Activated T-helper 2 cell treated with anti-CD3 and anti-CD28 coated beads, Interferon-gamma antibody, Interleukin-2, Interleukin-4, amounts not matched to agents 10 μg/mL and 5 μg/mL and 100 μg/mL, durations not matched to agents 14 hours and 24 hours and 36 hours (primary cell): Measurements from ENCODE around the gene SLC35F3. TPM values are rescaled to one million over a fixed set of nuclear protein-coding genes. Genes with fewer than 3 reads are reported as not detected.

ENCODE experiments used
- DNase-seq: peaks from one replicate; pipeline ENCODE4 v3.0.0; 2021; ENCODE audit warnings: low spot score
- H3K27ac Mint-ChIP-seq: one replicate; pipeline ENCODE4 v1.8.0; 2021; ENCODE audit warnings: mixed read lengths
- H3K27me3 Mint-ChIP-seq: one replicate; pipeline ENCODE4 v1.8.0; 2021; ENCODE audit warnings: low read depth, mixed read lengths
- H3K36me3 Mint-ChIP-seq: one replicate; pipeline ENCODE4 v1.8.0; 2021; ENCODE audit warnings: low read depth, mixed read lengths
- H3K4me1 Mint-ChIP-seq: one replicate; pipeline ENCODE4 v1.8.0; 2021; ENCODE audit warnings: low read depth, mixed read lengths
- H3K4me3 Mint-ChIP-seq: one replicate; pipeline ENCODE4 v1.8.0; 2021; ENCODE audit warnings: low read depth, mild to moderate bottlenecking, moderate library complexity, mixed read lengths
- H3K9me3 Mint-ChIP-seq: one replicate; pipeline ENCODE4 v1.8.0; 2021; ENCODE audit warnings: mixed read lengths
- intact Hi-C: fragments of 100-400 bp; cut with micrococcal nuclease; formaldehyde crosslinking; loops from one replicate; pipeline ENCODE4 v1.15.1; 2023
- total RNA-seq: library from RNA; stranded (reverse); gene quantifications from 2 replicates; pipeline ENCODE4 v1.2.3, GENCODE V29; 2022

SLC35F3 gene
- total RNA-seq, 1 donor from 2014 or later, result 2.5 TPM

GRCh38 chr1:233959971-233960370 is 55.5 kb downstream of the SLC35F3 start:
- Mint-ChIP-seq H3K9me3 (no peaks in the 10 kb centered on the region), H3K36me3 (no peaks in the 10 kb centered on the region), H3K27ac (no peak overlapping the region), H3K27me3 (no peaks in the 10 kb centered on the region), H3K4me1 (no peaks in the 10 kb centered on the region), H3K4me3 (no peak overlapping the region)
- intact Hi-C loops, result no loop called here
- DNase-seq, result no peak

DNA sequence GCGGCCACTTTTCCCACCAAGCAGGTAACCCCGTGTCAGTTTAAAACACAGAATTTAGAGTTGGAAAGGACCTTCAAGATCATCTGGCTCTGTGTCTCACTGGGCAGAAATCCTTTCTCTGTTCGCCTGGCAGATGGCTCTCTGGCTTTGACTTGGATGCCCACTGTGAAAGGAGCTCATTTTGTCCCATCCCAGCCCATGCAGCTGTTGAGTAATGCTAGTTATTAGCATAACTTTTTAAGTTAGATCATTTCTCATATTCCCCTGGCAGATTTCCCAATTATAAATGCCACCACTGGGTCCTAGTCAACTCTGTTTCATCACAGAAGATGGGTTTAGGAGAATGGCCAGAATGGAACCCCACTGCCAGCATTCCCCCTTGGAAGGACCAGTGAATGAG is 55.9 kb downstream of the SLC35F3 start:
- no peaks in the 10 kb centered on the region for H3K27me3 Mint-ChIP-seq
- intact Hi-C loops, result no loop called here
- H3K27ac Mint-ChIP-seq, result no peak overlapping the region
- H3K4me1 Mint-ChIP-seq, result no peaks in the 10 kb centered on the region
- no peak for DNase-seq
- no peaks in the 10 kb centered on the region for H3K36me3 Mint-ChIP-seq
- no peak overlapping the region for H3K4me3 Mint-ChIP-seq
- H3K9me3 Mint-ChIP-seq, result no peaks in the 10 kb centered on the region

- intact Hi-C loops, result no loop called here
Observed at GRCh38 chr1:233962878-233963277, 58.4 kb downstream of the SLC35F3 start.

DNA sequence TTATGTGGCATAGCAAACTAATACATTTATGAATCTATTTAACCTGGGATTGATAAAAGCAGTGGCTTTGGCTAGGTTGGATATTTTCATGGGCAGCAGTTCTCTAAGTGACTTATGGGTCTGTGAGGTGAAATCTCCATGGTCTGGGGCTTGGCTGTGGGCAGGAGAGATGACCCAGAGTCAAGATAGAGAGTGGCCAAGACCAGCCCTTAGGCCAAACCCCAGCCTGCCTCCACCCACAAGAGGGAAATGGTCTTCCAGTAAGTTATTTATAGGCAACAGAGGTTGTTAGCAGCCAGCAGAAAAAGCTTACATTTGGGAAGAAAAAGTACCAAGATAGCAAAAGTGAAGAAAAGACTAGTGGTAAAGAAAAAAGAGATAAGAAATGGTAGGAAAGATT is 61.4 kb downstream of the SLC35F3 start:
- DNase-seq, result no peak
- Mint-ChIP-seq H3K9me3 (no peaks in the 10 kb centered on the region), H3K27me3 (no peaks in the 10 kb centered on the region), H3K36me3 (no peaks in the 10 kb centered on the region), H3K4me3 (no peak overlapping the region), H3K4me1 (no peaks in the 10 kb centered on the region), H3K27ac (no peak overlapping the region)
- intact Hi-C loops, result no loop called here

More at GRCh38 chr1:233962878-233963277, 58.4 kb downstream of the SLC35F3 start:
- no peaks in the 10 kb centered on the region for H3K4me1 Mint-ChIP-seq
- no peak overlapping the region for H3K4me3 Mint-ChIP-seq
- H3K27me3 Mint-ChIP-seq, result no peaks in the 10 kb centered on the region
- H3K36me3 Mint-ChIP-seq, result no peaks in the 10 kb centered on the region
- no peak overlapping the region for H3K27ac Mint-ChIP-seq
- H3K9me3 Mint-ChIP-seq, result no peaks in the 10 kb centered on the region
- DNase-seq, result no peak

GRCh38 chr1:233971753-233972152 is 67.3 kb downstream of the SLC35F3 start:
- Mint-ChIP-seq H3K27ac (no peak overlapping the region), H3K4me1 (no peaks in the 10 kb centered on the region)

GRCh38 chr1:233972563-233972950 is 68.1 kb downstream of the SLC35F3 start:
- Mint-ChIP-seq H3K27ac (no peak overlapping the region), H3K9me3 (no peaks in the 10 kb centered on the region), H3K36me3 (no peaks in the 10 kb centered on the region), H3K27me3 (peaks cover 2% of the 10 kb centered on the region), H3K4me1 (no peaks in the 10 kb centered on the region), H3K4me3 (no peak overlapping the region)
- DNase-seq, result no peak
- intact Hi-C loops, result no loop called here

More at GRCh38 chr1:233971753-233972152, 67.3 kb downstream of the SLC35F3 start:
- no peak overlapping the region for H3K4me3 Mint-ChIP-seq
- DNase-seq, result no peak
- no peaks in the 10 kb centered on the region for H3K9me3 Mint-ChIP-seq
- no peaks in the 10 kb centered on the region for H3K36me3 Mint-ChIP-seq
- intact Hi-C loops, result no loop called here
- peaks cover 2% of the 10 kb centered on the region for H3K27me3 Mint-ChIP-seq

- Mint-ChIP-seq H3K4me3 (no peak overlapping the region), H3K27ac (no peak overlapping the region), H3K4me1 (no peaks in the 10 kb centered on the region), H3K36me3 (no peaks in the 10 kb centered on the region), H3K27me3 (peaks cover 2% of the 10 kb centered on the region), H3K9me3 (no peaks in the 10 kb centered on the region)
- DNase-seq, result no peak
- intact Hi-C loops, result no loop called here
Observed at GRCh38 chr1:233972951-233973635, 68.6 kb downstream of the SLC35F3 start.

DNA sequence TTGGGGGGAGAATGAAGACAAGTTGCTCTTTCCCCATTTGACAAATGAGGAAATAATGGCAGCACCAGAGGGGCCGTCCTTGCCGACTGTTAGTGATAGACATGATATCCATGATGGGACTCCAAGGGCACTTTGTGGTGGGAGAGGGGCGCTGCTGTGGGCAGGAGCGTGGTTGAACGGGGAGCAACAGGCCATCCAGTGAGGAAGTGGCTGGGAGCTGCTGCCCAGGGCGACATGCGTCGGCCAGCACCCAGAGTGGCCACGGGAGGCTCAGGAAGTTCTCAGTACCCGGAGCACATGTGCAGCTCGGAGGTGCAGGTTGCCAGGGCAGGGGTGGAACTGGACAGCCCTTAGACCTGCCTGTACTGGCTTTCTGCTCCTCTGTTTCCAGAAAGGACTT is 71.0 kb downstream of the SLC35F3 start:
- no peak for DNase-seq
- no peaks in the 10 kb centered on the region for H3K4me1 Mint-ChIP-seq
- peaks cover 2% of the 10 kb centered on the region for H3K27me3 Mint-ChIP-seq
- intact Hi-C loops, result no loop called here
- no peaks in the 10 kb centered on the region for H3K9me3 Mint-ChIP-seq
- no peak overlapping the region for H3K4me3 Mint-ChIP-seq
- H3K27ac Mint-ChIP-seq, result no peak overlapping the region
- no peaks in the 10 kb centered on the region for H3K36me3 Mint-ChIP-seq

- no peaks in the 10 kb centered on the region for H3K36me3 Mint-ChIP-seq
- no peaks in the 10 kb centered on the region for H3K9me3 Mint-ChIP-seq
- intact Hi-C loops, result no loop called here
- H3K4me3 Mint-ChIP-seq, result no peak overlapping the region
- H3K4me1 Mint-ChIP-seq, result no peaks in the 10 kb centered on the region
- H3K27ac Mint-ChIP-seq, result no peak overlapping the region
- no peak for DNase-seq
- H3K27me3 Mint-ChIP-seq, result no peaks in the 10 kb centered on the region
Observed at GRCh38 chr1:233981042-233981675, 76.7 kb downstream of the SLC35F3 start.

- intact Hi-C loops, result no loop called here
- H3K4me1 Mint-ChIP-seq, result no peaks in the 10 kb centered on the region
- H3K27ac Mint-ChIP-seq, result no peak overlapping the region
- H3K36me3 Mint-ChIP-seq, result no peaks in the 10 kb centered on the region
- DNase-seq, result no peak
- no peaks in the 10 kb centered on the region for H3K9me3 Mint-ChIP-seq
- H3K4me3 Mint-ChIP-seq, result no peak overlapping the region
- H3K27me3 Mint-ChIP-seq, result no peaks in the 10 kb centered on the region
Observed at GRCh38 chr1:233982827-233983518, 78.5 kb downstream of the SLC35F3 start.

- Mint-ChIP-seq H3K4me1 (no peaks in the 10 kb centered on the region), H3K27ac (no peak overlapping the region), H3K9me3 (no peaks in the 10 kb centered on the region), H3K4me3 (no peak overlapping the region), H3K27me3 (peaks cover 4% of the 10 kb centered on the region), H3K36me3 (no peaks in the 10 kb centered on the region)
- DNase-seq, result no peak
- intact Hi-C loops, result no loop called here
Observed at GRCh38 chr1:233983811-233984210, 79.3 kb downstream of the SLC35F3 start.

DNA sequence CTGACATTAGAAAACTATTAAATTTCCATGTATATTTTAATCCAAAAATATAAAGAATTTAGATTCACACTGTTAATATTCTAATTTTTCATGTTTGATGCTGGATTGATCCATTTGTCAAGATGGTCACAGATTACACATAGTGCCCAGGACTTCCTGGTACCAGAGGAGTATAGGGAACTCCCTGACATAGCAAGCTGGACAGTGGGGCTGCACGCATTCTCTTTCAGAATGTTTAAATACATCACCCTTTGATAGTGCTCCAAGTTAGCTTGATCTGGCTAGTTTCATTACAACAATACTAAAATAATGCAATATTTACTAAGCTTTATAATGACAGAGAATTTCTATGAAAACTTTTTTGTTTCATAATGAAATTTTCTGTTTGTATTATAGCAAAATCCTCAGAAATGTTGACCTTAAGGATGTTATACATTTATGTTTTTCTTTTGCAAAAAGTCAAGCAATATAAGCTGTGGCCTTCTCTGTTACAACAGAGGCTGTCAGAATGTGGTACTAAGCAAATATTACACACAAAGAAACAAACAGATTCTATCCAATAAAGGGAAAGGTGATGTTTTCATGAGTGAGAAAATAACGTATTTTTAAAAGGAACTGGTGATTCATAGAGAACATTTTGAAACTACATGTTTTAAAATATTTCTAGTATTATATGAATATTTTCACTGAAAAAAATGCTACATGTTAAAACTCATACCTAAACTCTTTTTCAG is 84.7 kb downstream of the SLC35F3 start:
- DNase-seq, result no peak
- intact Hi-C loops, result no loop called here
- H3K36me3 Mint-ChIP-seq, result no peaks in the 10 kb centered on the region
- no peak overlapping the region for H3K27ac Mint-ChIP-seq
- peaks cover 3% of the 10 kb centered on the region for H3K4me1 Mint-ChIP-seq
- H3K9me3 Mint-ChIP-seq, result no peaks in the 10 kb centered on the region
- no peak overlapping the region for H3K4me3 Mint-ChIP-seq
- peaks cover 7% of the 10 kb centered on the region for H3K27me3 Mint-ChIP-seq

DNA sequence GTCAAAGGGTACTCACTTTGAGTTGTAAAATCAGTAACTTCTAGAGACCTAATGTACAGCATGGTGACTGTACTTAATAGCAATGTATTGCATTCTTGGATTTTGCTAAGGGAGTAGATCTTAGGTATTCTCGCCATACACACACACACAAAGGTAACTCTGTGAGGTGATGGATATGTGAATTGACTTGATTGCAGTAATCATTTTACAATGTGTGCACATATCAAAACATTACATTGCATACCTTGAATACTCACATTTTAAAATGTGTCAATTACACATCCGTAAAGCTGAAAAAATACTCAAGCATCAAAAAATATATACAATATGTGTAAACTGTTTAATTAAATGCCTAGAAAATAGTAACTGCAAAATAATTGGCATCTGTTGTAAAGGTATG is 86.0 kb downstream of the SLC35F3 start:
- Mint-ChIP-seq H3K27ac (no peak overlapping the region), H3K4me3 (no peak overlapping the region), H3K9me3 (no peaks in the 10 kb centered on the region), H3K27me3 (peaks cover 7% of the 10 kb centered on the region), H3K4me1 (peaks cover 3% of the 10 kb centered on the region), H3K36me3 (no peaks in the 10 kb centered on the region)
- DNase-seq, result no peak
- intact Hi-C loops, result no loop called here
